PFSK-1 (cell line): ENCODE measurements around the gene HECTD2.

ENCODE experiments used
- POLR2AphosphoS5 ChIP-seq: IDR thresholded peaks from 2 replicates; pipeline ENCODE4 v1.6.1; 2012; ENCODE audit warnings: low read depth, mild to moderate bottlenecking, control low read depth, low read length, moderate library complexity
- SIN3A ChIP-seq: IDR thresholded peaks from 2 replicates; pipeline ENCODE4 v1.6.1; 2012; ENCODE audit warnings: mild to moderate bottlenecking, low read length, moderate library complexity, borderline replicate concordance; ENCODE audit not compliant: insufficient read depth
- TAF1 ChIP-seq: IDR thresholded peaks from 2 replicates; pipeline ENCODE4 v1.6.1; 2012; ENCODE audit warnings: low read length, control low read depth, borderline replicate concordance; ENCODE audit not compliant: insufficient read depth

DNA sequence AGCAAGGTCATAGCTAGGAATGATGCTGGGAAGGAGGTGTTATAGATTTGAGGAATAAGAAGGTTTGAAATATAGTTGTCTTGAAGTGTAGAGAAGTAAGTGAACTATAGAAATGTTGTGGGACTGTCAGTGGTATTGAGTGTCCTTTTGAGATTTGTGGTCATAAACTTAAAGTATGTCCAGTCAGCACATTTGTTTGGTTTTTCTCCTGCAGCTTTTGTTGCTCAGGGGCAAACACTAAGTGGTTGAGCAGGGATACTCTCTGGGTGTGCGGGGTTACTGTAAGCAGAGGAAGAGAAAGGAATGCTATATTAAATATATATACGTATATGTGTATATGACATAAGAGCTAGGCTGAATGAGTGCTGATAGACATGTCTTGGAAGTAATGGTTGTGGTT is 67.1 kb downstream of the HECTD2 start:
- TF ChIP-seq SIN3A (no peak), POLR2AphosphoS5 (no peak), TAF1 (no peak)
